HL-60/S4 (cell line): Measurements from ENCODE around the gene KAT7.
"Not testable (repeated sequence)": the region's sequence is repeated elsewhere in the genome, so short reads cannot be mapped to it uniquely, and the experiment has no call there.

ENCODE experiments used
- in situ Hi-C: fragments of 300-500 bp; cut with MboI; formaldehyde crosslinking; loops from 2 replicates; pipeline ENCODE4 v1.14.3; 2022; ENCODE audit warnings: low sequenced_read_pairs

Gene KAT7

GRCh38 chr17:49788478-49789242 is at the start of gene KAT7:
Gene KAT7 (plus strand): TSS chr17:49788681. CDS start chr17:49788835, 154 bp downstream.
- in situ Hi-C loops = loop anchor here (5.0 kb wide), 1 partner anchor 76 kb away; no protein-coding TSS in a partner anchor

GRCh38 chr17:49739641-49740271 is 48.7 kb upstream of the KAT7 start:
- in situ Hi-C loops = no loop called here

- in situ Hi-C loops = no loop called here
Observed at GRCh38 chr17:49741009-49741691, 47.3 kb upstream of the KAT7 start.

GRCh38 chr17:49741692-49742076 is 46.8 kb upstream of the KAT7 start:
- in situ Hi-C loops = no loop called here

- in situ Hi-C loops = no loop called here
Observed at GRCh38 chr17:49742166-49742638, 46.3 kb upstream of the KAT7 start.

GRCh38 chr17:49745175-49746139 is 43.0 kb upstream of the KAT7 start:
- in situ Hi-C loops = no loop called here

- in situ Hi-C loops = no loop called here
Observed at GRCh38 chr17:49746791-49747490, 41.5 kb upstream of the KAT7 start.

GRCh38 chr17:49747632-49748031 is 40.8 kb upstream of the KAT7 start:
- in situ Hi-C loops = no loop called here

GRCh38 chr17:49748223-49748622 is 40.3 kb upstream of the KAT7 start:
- in situ Hi-C loops = no loop called here

GRCh38 chr17:49748791-49749190 is 39.7 kb upstream of the KAT7 start:
- in situ Hi-C loops = no loop called here

GRCh38 chr17:49749730-49750129 is 38.8 kb upstream of the KAT7 start:
- in situ Hi-C loops = no loop called here

GRCh38 chr17:49752508-49752907 is 36.0 kb upstream of the KAT7 start:
- in situ Hi-C loops = no loop called here

GRCh38 chr17:49753959-49754391 is 34.5 kb upstream of the KAT7 start:
- in situ Hi-C loops = no loop called here

- in situ Hi-C loops = no loop called here
Observed at GRCh38 chr17:49755663-49756283, 32.7 kb upstream of the KAT7 start.

- in situ Hi-C loops = no loop called here
Observed at GRCh38 chr17:49756323-49757150, 31.9 kb upstream of the KAT7 start.

- in situ Hi-C loops = no loop called here
Observed at GRCh38 chr17:49757151-49757777, 31.2 kb upstream of the KAT7 start.

GRCh38 chr17:49758464-49759010 is 29.9 kb upstream of the KAT7 start:
- in situ Hi-C loops = not testable (repeated sequence)

- in situ Hi-C loops = no loop called here
Observed at GRCh38 chr17:49759203-49759602, 29.3 kb upstream of the KAT7 start.
